Loucy (cell line): ENCODE results near the gene GON7.

ENCODE experiments used
- H2AFZ ChIP-seq: fragments of 200-600 bp; sonication (generic); 2 replicates; pipeline ENCODE4 v1.6.0; 2016; ENCODE audit warnings: antibody characterized with exemption, mild to moderate bottlenecking, low read length, moderate library complexity
- H3F3A ChIP-seq: fragments of 200-600 bp; 2 replicates; pipeline ENCODE4 v1.6.0; 2016; ENCODE audit warnings: antibody characterized with exemption, low read depth, mild to moderate bottlenecking
- H3K27me3 ChIP-seq: fragments of 200-600 bp; sonication (generic); 2 replicates; pipeline ENCODE4 v1.6.1; 2014; ENCODE audit warnings: low read length, mild to moderate bottlenecking; ENCODE audit not compliant: insufficient read depth, poor library complexity, severe bottlenecking
- H3K36me3 ChIP-seq: fragments of 200-600 bp; sonication (generic); 2 replicates; pipeline ENCODE4 v1.6.1; 2016; ENCODE audit warnings: low read length; ENCODE audit not compliant: insufficient read depth
- H3K4me1 ChIP-seq: fragments of 200-600 bp; sonication (generic); 2 replicates; pipeline ENCODE4 v1.5.1; 2014; ENCODE audit warnings: low read length, mild to moderate bottlenecking; ENCODE audit not compliant: insufficient read depth, poor library complexity, severe bottlenecking
- H3K4me2 ChIP-seq: fragments of 200-600 bp; sonication (generic); 2 replicates; pipeline ENCODE4 v1.6.0; 2014; ENCODE audit warnings: antibody characterized with exemption, low read length, low read depth, mild to moderate bottlenecking; ENCODE audit not compliant: poor library complexity, severe bottlenecking
- H3K4me3 ChIP-seq: fragments of 200-600 bp; sonication (generic); 2 replicates; pipeline ENCODE4 v1.5.1; 2014; ENCODE audit warnings: low read length, mild to moderate bottlenecking, mixed read lengths; ENCODE audit not compliant: poor library complexity, severe bottlenecking
- H3K79me2 ChIP-seq: fragments of 200-600 bp; sonication (generic); 2 replicates; pipeline ENCODE4 v1.6.1; 2014; ENCODE audit warnings: low read length; ENCODE audit not compliant: insufficient read depth
- H3K9ac ChIP-seq: fragments of 200-600 bp; sonication (generic); 2 replicates; pipeline ENCODE4 v1.6.0; 2014; ENCODE audit warnings: mild to moderate bottlenecking, low read depth, low read length, moderate library complexity; ENCODE audit not compliant: poor library complexity, severe bottlenecking
- H3K9me2 ChIP-seq: fragments of 200-600 bp; sonication (generic); replicated peaks from 2 replicates; pipeline ENCODE4 v1.6.1; 2016; ENCODE audit warnings: low read depth, low read length, mixed read lengths
- H3K9me3 ChIP-seq: fragments of 200-600 bp; sonication (generic); 2 replicates; pipeline ENCODE4 v1.6.1; 2014; ENCODE audit warnings: mild to moderate bottlenecking, antibody characterized with exemption, low read length, low read depth; ENCODE audit not compliant: insufficient read depth
- H4K20me1 ChIP-seq: fragments of 200-600 bp; sonication (generic); 2 replicates; pipeline ENCODE4 v1.6.0; 2014; ENCODE audit warnings: antibody characterized with exemption, low read length, mild to moderate bottlenecking; ENCODE audit not compliant: insufficient read depth, poor library complexity, severe bottlenecking
- EZH2phosphoT487 ChIP-seq: fragments of 200-600 bp; IDR thresholded peaks from 2 replicates; pipeline ENCODE4 v1.6.1; 2018; ENCODE audit warnings: antibody characterized with exemption, mild to moderate bottlenecking, moderate library complexity, borderline replicate concordance
- TF ChIP-seq, protein P1 (sequence below): fragments of 200-600 bp; sonication (generic); conservative IDR thresholded peaks from 2 replicates; pipeline ENCODE4 v1.5.1; 2014; ENCODE audit warnings: mild to moderate bottlenecking, antibody characterized with exemption, low read length

Gene GON7

DNA sequence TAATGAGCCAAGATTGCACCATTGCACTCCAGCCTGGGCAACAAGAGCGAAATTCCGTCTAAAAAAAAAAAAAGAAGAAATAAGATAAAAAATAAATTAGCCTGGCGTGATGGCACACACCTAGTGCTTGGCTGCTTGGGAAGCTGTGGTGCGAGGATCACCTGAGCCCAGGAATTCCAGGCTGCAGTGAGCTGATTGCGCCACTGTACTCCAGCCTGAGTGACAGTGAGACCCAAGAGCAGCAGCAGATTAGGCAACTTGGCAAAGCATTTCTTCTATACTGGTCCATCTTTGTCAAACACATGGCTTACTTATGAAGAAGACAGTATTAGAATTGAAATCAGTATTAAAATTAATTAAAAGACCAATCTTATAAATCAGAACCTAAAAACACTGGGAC, 6.3 kb downstream of the GON7 start:
- no peak overlapping the region for H3K4me2 ChIP-seq
- no peak overlapping the region for H3K9ac ChIP-seq
- no peaks in the 10 kb centered on the region for H3K27me3 ChIP-seq
- 0 out of 2 replicates have a peak, but pooled peaks cover 3% of the 10 kb centered on the region for H3K36me3 ChIP-seq
- TF ChIP-seq, protein P1, sequence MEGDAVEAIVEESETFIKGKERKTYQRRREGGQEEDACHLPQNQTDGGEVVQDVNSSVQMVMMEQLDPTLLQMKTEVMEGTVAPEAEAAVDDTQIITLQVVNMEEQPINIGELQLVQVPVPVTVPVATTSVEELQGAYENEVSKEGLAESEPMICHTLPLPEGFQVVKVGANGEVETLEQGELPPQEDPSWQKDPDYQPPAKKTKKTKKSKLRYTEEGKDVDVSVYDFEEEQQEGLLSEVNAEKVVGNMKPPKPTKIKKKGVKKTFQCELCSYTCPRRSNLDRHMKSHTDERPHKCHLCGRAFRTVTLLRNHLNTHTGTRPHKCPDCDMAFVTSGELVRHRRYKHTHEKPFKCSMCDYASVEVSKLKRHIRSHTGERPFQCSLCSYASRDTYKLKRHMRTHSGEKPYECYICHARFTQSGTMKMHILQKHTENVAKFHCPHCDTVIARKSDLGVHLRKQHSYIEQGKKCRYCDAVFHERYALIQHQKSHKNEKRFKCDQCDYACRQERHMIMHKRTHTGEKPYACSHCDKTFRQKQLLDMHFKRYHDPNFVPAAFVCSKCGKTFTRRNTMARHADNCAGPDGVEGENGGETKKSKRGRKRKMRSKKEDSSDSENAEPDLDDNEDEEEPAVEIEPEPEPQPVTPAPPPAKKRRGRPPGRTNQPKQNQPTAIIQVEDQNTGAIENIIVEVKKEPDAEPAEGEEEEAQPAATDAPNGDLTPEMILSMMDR: no peak
- TF ChIP-seq EZH2phosphoT487: no peak
- H3K4me3 ChIP-seq: no peak overlapping the region
- H3F3A ChIP-seq: no peaks in the 10 kb centered on the region
- H3K79me2 ChIP-seq: peaks cover 33% of the 10 kb centered on the region
- peaks cover 8% of the 10 kb centered on the region for H3K4me1 ChIP-seq
- no peak overlapping the region for H2AFZ ChIP-seq
- no peaks in the 10 kb centered on the region for H3K9me3 ChIP-seq
- H4K20me1 ChIP-seq: peaks cover 17% of the 10 kb centered on the region
- no peaks in the 10 kb centered on the region for H3K9me2 ChIP-seq

DNA sequence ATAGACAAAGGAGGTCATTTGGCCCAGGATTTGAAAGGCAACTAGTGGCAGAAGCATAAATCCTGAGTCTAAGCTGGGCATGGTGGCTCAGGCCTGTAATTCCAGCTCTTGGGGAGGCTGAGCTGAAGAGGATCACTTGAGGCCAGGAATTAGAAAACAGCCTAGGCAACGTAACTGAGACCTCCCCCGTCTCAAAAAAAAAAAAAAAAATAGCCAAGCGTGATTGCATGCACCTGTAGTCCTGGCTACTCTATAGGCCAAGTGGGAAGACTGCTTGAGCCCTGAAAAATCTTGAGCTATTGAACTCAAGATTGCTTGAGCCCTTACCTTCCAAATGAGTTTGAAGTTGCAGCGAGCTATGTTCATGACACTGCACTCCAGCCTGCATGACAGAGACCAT, 7.8 kb downstream of the GON7 start:
- H3K27me3 ChIP-seq: no peaks in the 10 kb centered on the region
- H4K20me1 ChIP-seq: peaks cover 4% of the 10 kb centered on the region
- no peaks in the 10 kb centered on the region for H3K4me1 ChIP-seq
- no peak overlapping the region for H3K4me3 ChIP-seq
- no peaks in the 10 kb centered on the region for H3K9me3 ChIP-seq
- no peaks in the 10 kb centered on the region for H3F3A ChIP-seq
- no peaks in the 10 kb centered on the region for H3K9me2 ChIP-seq
- no peak overlapping the region for H3K4me2 ChIP-seq
- H3K9ac ChIP-seq: no peak overlapping the region
- no peak overlapping the region for H2AFZ ChIP-seq
- peaks cover 18% of the 10 kb centered on the region for H3K79me2 ChIP-seq
- TF ChIP-seq, protein P1: no peak
- TF ChIP-seq EZH2phosphoT487: no peak
- 0 out of 2 replicates have a peak, but pooled peaks cover 3% of the 10 kb centered on the region for H3K36me3 ChIP-seq

DNA sequence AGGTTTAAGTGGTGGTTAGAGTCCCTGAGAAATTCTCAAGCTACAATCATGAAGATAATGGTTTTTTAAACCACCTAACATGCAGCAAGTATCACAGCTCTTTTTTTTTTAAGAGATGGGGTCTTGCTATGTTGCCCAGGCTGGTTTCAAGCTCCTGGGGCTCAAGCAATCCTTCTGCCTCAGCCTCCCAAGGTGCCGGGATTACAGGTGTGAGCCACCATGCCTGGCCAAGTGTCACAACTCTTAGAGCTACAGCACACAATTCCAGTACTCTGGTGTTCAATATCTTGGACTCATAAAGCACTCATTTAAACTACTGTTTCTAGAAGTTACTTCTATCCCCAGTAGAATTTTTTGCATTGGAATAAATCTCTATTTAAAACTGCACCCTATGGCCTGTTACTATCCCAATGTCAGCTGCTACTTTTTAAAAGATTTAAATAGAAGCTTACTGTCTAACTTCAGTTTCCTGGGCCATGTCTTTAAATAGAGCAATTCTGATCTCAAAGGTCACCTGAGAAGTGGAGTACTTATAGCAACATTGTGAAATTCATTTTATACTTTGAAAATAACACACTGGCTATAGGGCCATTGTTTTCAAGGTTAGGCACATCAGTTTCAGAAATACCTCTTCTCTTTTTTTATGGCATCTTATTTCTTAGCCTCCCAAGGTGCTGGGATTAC, 11.4 kb downstream of the GON7 start:
- no peaks in the 10 kb centered on the region for H3K4me1 ChIP-seq
- H3K4me3 ChIP-seq: no peak overlapping the region
- no peak overlapping the region for H2AFZ ChIP-seq
- H3K9me3 ChIP-seq: no peaks in the 10 kb centered on the region
- TF ChIP-seq EZH2phosphoT487: no peak
- TF ChIP-seq, protein P1: no peak
- no peaks in the 10 kb centered on the region for H3F3A ChIP-seq
- H3K9ac ChIP-seq: no peak overlapping the region
- H3K79me2 ChIP-seq: no peaks in the 10 kb centered on the region
- no peaks in the 10 kb centered on the region for H3K27me3 ChIP-seq
- no peaks in the 10 kb centered on the region for H3K9me2 ChIP-seq
- no peak overlapping the region for H3K4me2 ChIP-seq
- no peaks in the 10 kb centered on the region for H4K20me1 ChIP-seq
- 0 out of 2 replicates have a peak, but pooled peaks cover 3% of the 10 kb centered on the region for H3K36me3 ChIP-seq
